H1 (cell line): ENCODE data around the gene SRRM2.

ENCODE experiments used
- BRCA1 ChIP-seq: IDR thresholded peaks from 2 replicates; pipeline ENCODE4 v1.6.1; 2012; ENCODE audit warnings: low read depth, low read length, improper control_type of control experiment
- CHD2 ChIP-seq: IDR thresholded peaks from 2 replicates; pipeline ENCODE4 v1.6.1; 2012; ENCODE audit warnings: low read length, improper control_type of control experiment
- EGR1 ChIP-seq: IDR thresholded peaks from 2 replicates; pipeline ENCODE4 v1.6.1; 2011; ENCODE audit warnings: low read depth, low read length, borderline replicate concordance
- EP300 ChIP-seq, 2 experiments: IDR thresholded peaks; 1 replicate in 1 of 2; 2 replicates in 1 of 2; pipeline ENCODE4 v1.6.1; 2011 to 2012; ENCODE audit warnings: low read depth in 2 of 2, low read length in 2 of 2, mild to moderate bottlenecking in 2 of 2, borderline replicate concordance in 1 of 2, inconsistent platforms in 1 of 2, moderate library complexity in 1 of 2
- GABPA ChIP-seq: IDR thresholded peaks from 2 replicates; pipeline ENCODE4 v1.6.1; 2011; ENCODE audit warnings: mild to moderate bottlenecking, low read length, moderate library complexity, borderline replicate concordance; ENCODE audit not compliant: insufficient read depth
- JUN ChIP-seq: IDR thresholded peaks from 2 replicates; pipeline ENCODE4 v1.6.1; 2011; ENCODE audit warnings: low read depth, mild to moderate bottlenecking, improper control_type of control experiment, low read length
- JUND ChIP-seq: IDR thresholded peaks from 2 replicates; pipeline ENCODE4 v1.6.1; 2011; ENCODE audit warnings: mild to moderate bottlenecking, improper control_type of control experiment, low read length
- NRF1 ChIP-seq: IDR thresholded peaks from 2 replicates; pipeline ENCODE4 v1.6.1; 2011; ENCODE audit warnings: mild to moderate bottlenecking, low read depth, low read length, improper control_type of control experiment
- POLR2AphosphoS5 ChIP-seq: IDR thresholded peaks from 2 replicates; pipeline ENCODE4 v1.6.1; 2011; ENCODE audit warnings: low read depth, low read length
- RAD21 ChIP-seq, 2 experiments: IDR thresholded peaks in 1 of 2; conservative IDR thresholded peaks in 1 of 2; 2 replicates each; pipeline ENCODE4 v1.6.1; 2011; ENCODE audit warnings: low read depth in 2 of 2, low read length in 2 of 2, improper control_type of control experiment in 1 of 2, inconsistent platforms in 1 of 2, mild to moderate bottlenecking in 1 of 2, moderate library complexity in 1 of 2
- RXRA ChIP-seq: IDR thresholded peaks from 2 replicates; pipeline ENCODE4 v1.6.1; 2011; ENCODE audit warnings: low read depth, mild to moderate bottlenecking, low read length, moderate library complexity; ENCODE audit not compliant: insufficient read depth
- TAF1 ChIP-seq: IDR thresholded peaks from 2 replicates; pipeline ENCODE4 v1.6.1; 2011; ENCODE audit warnings: mild to moderate bottlenecking, low read depth, low read length
- TF ChIP-seq, protein P1 (sequence below): IDR thresholded peaks from 2 replicates; pipeline ENCODE4 v1.6.1; 2011; ENCODE audit warnings: low read length, improper control_type of control experiment
- TF ChIP-seq, protein P2 (sequence below), 3 experiments: IDR thresholded peaks; 1 replicate in 2 of 3; 2 replicates in 1 of 3; pipeline versions ENCODE4 v1.5.1 to v1.6.1; 2011; ENCODE audit warnings: low read length in 3 of 3, mild to moderate bottlenecking in 3 of 3, inconsistent platforms in 2 of 3, low read depth in 1 of 3, moderate library complexity in 1 of 3; ENCODE audit not compliant: insufficient read depth in 1 of 3; ENCODE audit errors: control extremely low read depth in 1 of 3

DNA sequence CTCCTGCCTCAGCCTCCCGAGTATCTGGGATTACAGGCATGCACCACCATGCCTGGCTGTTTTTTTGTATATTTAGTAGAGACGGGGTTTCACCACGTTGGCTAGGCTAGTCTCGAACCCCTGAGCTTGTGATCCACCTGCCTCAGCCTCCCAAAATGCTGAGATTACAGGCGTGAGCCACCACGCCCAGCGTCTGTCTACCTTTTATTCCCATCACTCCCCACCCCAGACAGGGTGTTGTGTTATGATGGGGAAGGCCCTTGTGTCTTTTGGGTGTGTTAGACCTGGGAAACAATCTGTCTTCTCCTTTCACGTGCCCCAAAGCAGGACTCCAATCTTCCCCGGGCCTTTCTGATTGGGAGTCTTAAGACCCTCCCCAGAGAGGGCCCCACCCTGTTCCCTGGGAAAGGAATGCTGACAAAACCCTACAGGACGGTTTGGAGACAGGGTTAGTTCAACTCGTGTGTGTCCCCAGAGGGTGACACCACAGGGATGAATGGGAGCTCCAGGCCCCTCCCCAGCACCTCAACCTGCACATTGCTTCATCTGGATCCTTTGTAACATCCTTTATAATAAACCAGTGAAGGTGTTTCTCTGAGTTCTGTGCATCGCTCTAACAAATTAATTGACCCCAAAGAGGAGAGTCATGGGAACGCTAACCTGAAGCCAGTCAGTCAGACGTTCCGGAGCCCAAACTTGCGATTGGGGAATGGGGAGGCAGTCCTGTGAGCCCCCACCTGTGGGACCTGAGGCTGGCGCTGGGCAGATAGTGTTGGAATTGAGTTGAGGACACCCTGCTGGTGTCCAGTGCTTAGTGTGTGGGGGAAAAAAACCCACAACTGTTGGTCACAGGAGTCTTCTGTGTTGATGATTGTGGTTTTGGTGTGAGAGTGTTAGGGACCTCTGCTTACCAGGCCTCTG, 27.8 kb downstream of the SRRM2 start:
- TF ChIP-seq RXRA: no peak
- no peak for TF ChIP-seq JUND
- no peak for TF ChIP-seq TAF1
- TF ChIP-seq, protein P1, sequence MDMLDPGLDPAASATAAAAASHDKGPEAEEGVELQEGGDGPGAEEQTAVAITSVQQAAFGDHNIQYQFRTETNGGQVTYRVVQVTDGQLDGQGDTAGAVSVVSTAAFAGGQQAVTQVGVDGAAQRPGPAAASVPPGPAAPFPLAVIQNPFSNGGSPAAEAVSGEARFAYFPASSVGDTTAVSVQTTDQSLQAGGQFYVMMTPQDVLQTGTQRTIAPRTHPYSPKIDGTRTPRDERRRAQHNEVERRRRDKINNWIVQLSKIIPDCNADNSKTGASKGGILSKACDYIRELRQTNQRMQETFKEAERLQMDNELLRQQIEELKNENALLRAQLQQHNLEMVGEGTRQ: no peak
- TF ChIP-seq NRF1: no peak
- TF ChIP-seq BRCA1: no peak
- no peak for TF ChIP-seq POLR2AphosphoS5
- TF ChIP-seq EP300 (IDR thresholded peaks at IDR 0.05; ENCODE audit: borderline replicate concordance in 1 of 2, low read depth in 2 of 2, low read length in 2 of 2): no peak
- TF ChIP-seq JUN: no peak
- no peak for TF ChIP-seq GABPA
- no peak for TF ChIP-seq CHD2
- TF ChIP-seq, protein P2, sequence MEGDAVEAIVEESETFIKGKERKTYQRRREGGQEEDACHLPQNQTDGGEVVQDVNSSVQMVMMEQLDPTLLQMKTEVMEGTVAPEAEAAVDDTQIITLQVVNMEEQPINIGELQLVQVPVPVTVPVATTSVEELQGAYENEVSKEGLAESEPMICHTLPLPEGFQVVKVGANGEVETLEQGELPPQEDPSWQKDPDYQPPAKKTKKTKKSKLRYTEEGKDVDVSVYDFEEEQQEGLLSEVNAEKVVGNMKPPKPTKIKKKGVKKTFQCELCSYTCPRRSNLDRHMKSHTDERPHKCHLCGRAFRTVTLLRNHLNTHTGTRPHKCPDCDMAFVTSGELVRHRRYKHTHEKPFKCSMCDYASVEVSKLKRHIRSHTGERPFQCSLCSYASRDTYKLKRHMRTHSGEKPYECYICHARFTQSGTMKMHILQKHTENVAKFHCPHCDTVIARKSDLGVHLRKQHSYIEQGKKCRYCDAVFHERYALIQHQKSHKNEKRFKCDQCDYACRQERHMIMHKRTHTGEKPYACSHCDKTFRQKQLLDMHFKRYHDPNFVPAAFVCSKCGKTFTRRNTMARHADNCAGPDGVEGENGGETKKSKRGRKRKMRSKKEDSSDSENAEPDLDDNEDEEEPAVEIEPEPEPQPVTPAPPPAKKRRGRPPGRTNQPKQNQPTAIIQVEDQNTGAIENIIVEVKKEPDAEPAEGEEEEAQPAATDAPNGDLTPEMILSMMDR (IDR thresholded peaks at IDR 0.05; ENCODE audit: control extremely low read depth in 1 of 3, insufficient read depth in 1 of 3, low read depth in 1 of 3, low read length in 3 of 3): no peak
- no peak for TF ChIP-seq RAD21 (IDR thresholded peaks at IDR 0.05 in 1 of 2, conservative IDR thresholded peaks at IDR 0.05 in 1 of 2; ENCODE audit: low read depth in 2 of 2, low read length in 2 of 2)
- TF ChIP-seq EGR1: no peak
